K562 (cell line): ENCODE results near the gene CMTR2. TPM values are rescaled to one million over a fixed set of nuclear protein-coding genes. Genes with fewer than 3 reads are reported as not detected.

Source experiments
- EGR1 ChIP-seq: fragments of 450-650 bp; conservative IDR thresholded peaks from 2 replicates; pipeline ENCODE4 v1.6.1; 2017; ENCODE audit warnings: mild to moderate bottlenecking
- GABPB2 ChIP-seq: fragments of 250-450 bp; sonication (Bioruptor Pico); conservative IDR thresholded peaks from 2 replicates; pipeline ENCODE4 v1.5.1; 2021; ENCODE audit warnings: mild to moderate bottlenecking
- LARP7 ChIP-seq: fragments of 450-650 bp; IDR thresholded peaks from 2 replicates; pipeline ENCODE4 v1.6.1; 2016
- MEF2D ChIP-seq: conservative IDR thresholded peaks from 2 replicates; pipeline ENCODE4 v1.6.1; 2016; ENCODE audit warnings: low read depth, missing genetic modification characterization, missing compliant biosample characterization
- TFAM ChIP-seq: fragments of 250-450 bp; sonication (Bioruptor Pico); conservative IDR thresholded peaks from 2 replicates; pipeline ENCODE4 v1.5.0; 2021; ENCODE audit warnings: mild to moderate bottlenecking, moderate library complexity
- ZNF318 ChIP-seq, 2 experiments: fragments of 450-650 bp; IDR thresholded peaks; 2 replicates each; pipeline ENCODE4 v1.6.1; 2016; ENCODE audit warnings: mild to moderate bottlenecking in 2 of 2, borderline replicate concordance in 1 of 2, low read depth in 1 of 2, moderate library complexity in 1 of 2
- ZNF764 ChIP-seq: fragments of 250-450 bp; sonication (Bioruptor Pico); IDR thresholded peaks from 2 replicates; pipeline ENCODE4 v1.4.0; 2020; ENCODE audit warnings: low read depth, mild to moderate bottlenecking, moderate library complexity
- polyA plus RNA-seq, 8 experiments: library from polyadenylated mRNA; depleted of rRNA in 4 of 8; stranded (reverse) in 5 of 8; unstranded in 3 of 8; fragments of >200 nt; fragmentation: Nextera tagmentation in 2 of 8; fragmentation: Illumina TruSeq in 1 of 8; extraction: Ambion mirVana in 2 of 8; extraction: Trizol in 1 of 8; gene quantifications; 2 replicates each; pipeline versions ENCODE4 v1.2.1 to v1.2.3, GENCODE V29; 2011 to 2014; ENCODE audit warnings: inconsistent platforms in 1 of 8, missing spikeins in 1 of 8
- total RNA-seq, 7 experiments: library from RNA; depleted of rRNA in 6 of 7; stranded (reverse); fragments of >200 nt in 6 of 7; fragmentation: Illumina TruSeq in 2 of 7; extraction: Trizol in 2 of 7; gene quantifications; 2 replicates each; pipeline versions ENCODE4 v1.2.1 to v1.2.3, GENCODE V29; 2011 to 2021; ENCODE audit warnings: low replicate concordance in 1 of 7
- TF ChIP-seq, protein P1 (sequence below): fragments of 450-650 bp; conservative IDR thresholded peaks from 2 replicates; pipeline ENCODE4 v1.6.1; 2016; ENCODE audit warnings: missing genetic modification characterization, low read depth, mild to moderate bottlenecking, missing compliant biosample characterization, moderate library complexity

The CMTR2 gene
- total and polyA plus RNA-seq, 9 of the 15 experiments (the other 6 are each of a cell fraction or from before 2014, with no cell fraction given): 4.6 to 24.8 (median 12.7) TPM

DNA sequence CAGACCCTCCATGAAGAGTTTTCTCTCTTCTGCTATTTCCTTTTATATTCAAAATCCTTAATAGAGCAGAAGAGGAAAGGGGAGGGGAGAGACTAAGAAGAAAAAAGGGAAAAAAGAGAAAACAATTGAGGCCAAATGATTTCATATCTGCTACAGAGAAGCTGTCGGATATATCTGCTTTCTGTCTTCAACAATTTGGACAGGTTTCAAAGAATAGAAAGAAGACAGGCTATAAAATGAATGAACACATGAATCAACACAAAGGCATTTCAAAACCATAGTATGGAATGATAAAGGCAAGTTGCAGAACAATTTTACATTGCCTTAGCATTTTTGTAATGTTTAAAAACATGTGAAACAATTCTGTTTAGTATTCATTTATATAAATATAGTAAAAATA, 4.7 kb upstream of the CMTR2 start (continued):
- TF ChIP-seq, protein P1, sequence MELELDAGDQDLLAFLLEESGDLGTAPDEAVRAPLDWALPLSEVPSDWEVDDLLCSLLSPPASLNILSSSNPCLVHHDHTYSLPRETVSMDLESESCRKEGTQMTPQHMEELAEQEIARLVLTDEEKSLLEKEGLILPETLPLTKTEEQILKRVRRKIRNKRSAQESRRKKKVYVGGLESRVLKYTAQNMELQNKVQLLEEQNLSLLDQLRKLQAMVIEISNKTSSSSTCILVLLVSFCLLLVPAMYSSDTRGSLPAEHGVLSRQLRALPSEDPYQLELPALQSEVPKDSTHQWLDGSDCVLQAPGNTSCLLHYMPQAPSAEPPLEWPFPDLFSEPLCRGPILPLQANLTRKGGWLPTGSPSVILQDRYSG (tag): no peak
- TF ChIP-seq MEF2D (no peak), TFAM (no peak), ZNF764 (no peak), EGR1 (no peak), LARP7 (no peak), ZNF318 (IDR thresholded peaks at IDR 0.05; ENCODE audit: borderline replicate concordance in 1 of 2, low read depth in 1 of 2) (no peak), GABPB2 (CRISPR knock-in tag) (no peak)
